Activated CD8-positive, alpha-beta memory T cell treated with anti-CD3 and anti-CD28 coated beads, Interleukin-2, amount 50 U/mL, for 24 hours (primary cell): Measurements from ENCODE around the gene ZP1.

Experiments
- DNase-seq: peaks from one replicate; pipeline ENCODE4 v3.0.0-alpha.2; 2020; ENCODE audit errors: extremely low read depth

The ZP1 gene

GRCh38 chr11:60858731-60859464 lies 8.4 kb upstream of the ZP1 start:
- DNase-seq = no peak

- DNase-seq = no peak
These were observed 7.6 kb upstream of the ZP1 start for GRCh38 chr11:60859616-60860250.

- DNase-seq = no peak
These were observed 6.4 kb upstream of the ZP1 start for GRCh38 chr11:60860943-60861342.

- DNase-seq = no peak
These were observed 5.2 kb upstream of the ZP1 start for GRCh38 chr11:60862171-60862570.

GRCh38 chr11:60863550-60864521 lies 3.5 kb upstream of the ZP1 start:
- no peak for DNase-seq

GRCh38 chr11:60864856-60865513 lies 2.4 kb upstream of the ZP1 start:
- DNase-seq = no peak

GRCh38 chr11:60867871-60868681 lies 734 bp downstream of the ZP1 start:
- DNase-seq = no peak

GRCh38 chr11:60868682-60869450 lies 1.5 kb downstream of the ZP1 start:
- DNase-seq = no peak

- DNase-seq = no peak
These were observed 2.1 kb downstream of the ZP1 start for GRCh38 chr11:60869451-60869825.

- DNase-seq = no peak
These were observed 2.9 kb downstream of the ZP1 start for GRCh38 chr11:60870276-60870675.

GRCh38 chr11:60870733-60871377 lies 3.5 kb downstream of the ZP1 start:
- DNase-seq = no peak

GRCh38 chr11:60871378-60872061 lies 4.2 kb downstream of the ZP1 start:
- no peak for DNase-seq

- no peak for DNase-seq
These were observed 5.0 kb downstream of the ZP1 start for GRCh38 chr11:60872124-60872960.

GRCh38 chr11:60872961-60873524 lies 5.7 kb downstream of the ZP1 start:
- DNase-seq = no peak

- no peak for DNase-seq
These were observed 6.2 kb downstream of the ZP1 start for GRCh38 chr11:60873533-60873932.

GRCh38 chr11:60874421-60875365 lies 7.4 kb downstream of the ZP1 start:
- DNase-seq = no peak
